Measurements from ENCODE around the gene KCNT1.
"Not testable (repeated sequence)": the region's sequence is repeated elsewhere in the genome, so short reads cannot be mapped to it uniquely, and the experiment has no call there.

KCNT1 gene

GRCh38 chr9:135701959-135702721, at the start of gene KCNT1:
TSS of gene KCNT1 (plus strand) at chr9:135702185. CDS start at chr9:135702259, 74 bp downstream.
- DNase-seq (ENCODE audit: low spot score) = peak; percentile 37

- no peak for DNase-seq (ENCODE audit: low spot score)
Measured at GRCh38 chr9:135655317-135655716, 46.7 kb upstream of the KCNT1 start.

DNA sequence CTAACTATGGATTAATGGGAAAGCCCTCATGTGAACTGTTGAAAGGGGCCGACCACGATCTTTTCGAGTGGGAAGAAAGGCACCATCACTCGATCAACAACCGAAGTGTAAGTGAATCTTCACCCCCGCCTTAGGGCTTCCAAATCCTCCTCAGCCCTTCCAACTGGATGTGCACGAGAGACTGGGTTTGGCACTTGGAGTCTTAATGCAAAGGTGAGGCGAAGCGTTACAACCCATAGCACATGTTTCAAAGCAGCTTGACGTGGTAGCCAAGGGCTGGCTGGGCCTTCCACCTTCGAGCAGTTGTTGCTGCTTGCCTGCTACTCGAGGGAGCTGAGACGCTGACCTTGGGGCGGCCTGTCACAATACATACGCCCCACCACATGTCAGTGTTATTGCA, 44.6 kb upstream of the KCNT1 start:
- DNase-seq (ENCODE audit: low spot score) = no peak

DNA sequence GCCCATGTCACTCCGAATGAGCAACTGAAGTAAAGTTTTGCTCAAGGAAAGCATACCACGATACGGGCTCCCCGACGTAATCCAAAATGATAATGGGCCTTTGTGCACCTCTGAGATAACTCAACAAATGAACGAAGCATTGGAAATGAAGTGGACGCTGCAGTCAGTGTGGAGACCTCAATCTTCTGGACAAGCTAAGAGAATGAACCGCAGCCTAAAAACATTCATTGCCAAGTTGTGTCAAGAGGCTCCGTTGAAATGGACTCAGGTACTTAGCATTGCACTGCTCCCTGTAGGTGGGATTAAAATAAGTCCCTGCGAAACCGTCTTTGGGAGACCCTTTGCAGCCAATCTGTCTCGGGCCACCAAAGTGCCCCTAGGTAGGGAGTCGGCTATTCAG, 42.7 kb upstream of the KCNT1 start:
- no peak for DNase-seq (ENCODE audit: low spot score)

- DNase-seq (ENCODE audit: low spot score) = no peak
Measured at GRCh38 chr9:135660407-135660806, 41.6 kb upstream of the KCNT1 start.

DNA sequence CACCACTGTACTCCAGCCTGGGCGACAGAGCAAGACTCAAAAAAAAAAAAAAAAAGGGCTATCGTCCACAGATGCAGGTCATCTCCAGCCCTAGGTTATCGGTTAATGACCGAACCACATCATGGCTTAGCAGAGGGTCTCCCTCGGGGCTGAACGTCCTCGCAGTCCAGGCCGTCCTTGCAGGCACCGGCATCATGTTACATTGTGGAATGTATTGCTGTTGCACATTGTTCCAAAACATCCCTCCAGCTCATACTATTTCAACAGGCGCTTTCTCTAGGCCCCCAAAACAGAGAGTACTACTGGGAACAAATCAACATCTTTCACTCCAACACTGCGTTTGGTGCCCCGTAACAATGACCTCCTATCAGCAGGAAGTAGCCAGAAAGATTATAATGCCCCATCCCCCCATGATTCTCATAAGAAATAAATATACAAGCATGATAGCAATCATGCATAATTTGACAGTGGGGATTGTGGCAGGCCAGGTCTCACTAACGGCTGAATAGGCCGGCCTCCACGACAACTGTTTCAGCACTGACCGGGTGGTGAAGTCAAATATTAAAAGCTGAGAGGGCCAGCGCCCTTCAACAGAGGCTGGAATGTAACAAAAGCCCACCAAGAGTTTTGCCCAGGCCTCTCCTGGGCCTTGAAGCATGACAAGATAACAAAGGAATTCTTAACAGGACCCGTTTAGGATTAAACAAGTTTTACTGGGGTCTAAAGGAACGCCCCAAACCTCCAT, 40.0 kb upstream of the KCNT1 start:
- DNase-seq (ENCODE audit: low spot score) = no peak

- DNase-seq (ENCODE audit: low spot score) = no peak
Measured at GRCh38 chr9:135662758-135663450, 39.1 kb upstream of the KCNT1 start, which contains the start of gene LCN9. TSS of gene LCN9 (plus strand) at chr9:135663309. CDS start at chr9:135663322, 13 bp downstream.

DNA sequence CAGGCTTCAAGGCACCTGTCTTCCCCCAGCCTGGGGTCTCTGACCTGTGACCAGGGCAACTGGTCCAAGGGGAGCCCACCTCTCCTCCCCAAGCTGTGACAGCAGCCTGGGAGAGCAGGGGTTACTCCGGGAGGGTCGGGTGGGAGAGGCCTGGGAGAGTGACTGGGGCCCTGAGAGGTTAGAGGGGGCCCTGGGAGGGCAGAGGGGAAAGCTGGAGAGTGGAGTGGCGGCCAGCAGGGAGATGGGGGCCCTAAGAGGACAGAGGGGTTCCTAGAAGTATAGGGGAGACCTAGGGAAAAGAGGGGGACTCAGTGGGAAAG, 38.6 kb upstream of the KCNT1 start:
- DNase-seq (ENCODE audit: low spot score) = no peak

GRCh38 chr9:135663857-135664256, 38.1 kb upstream of the KCNT1 start:
- DNase-seq (ENCODE audit: low spot score) = no peak

- DNase-seq (ENCODE audit: low spot score) = no peak
Measured at GRCh38 chr9:135664266-135664665, 37.7 kb upstream of the KCNT1 start.

- DNase-seq (ENCODE audit: low spot score) = no peak
Measured at GRCh38 chr9:135664801-135665794, 36.9 kb upstream of the KCNT1 start.

DNA sequence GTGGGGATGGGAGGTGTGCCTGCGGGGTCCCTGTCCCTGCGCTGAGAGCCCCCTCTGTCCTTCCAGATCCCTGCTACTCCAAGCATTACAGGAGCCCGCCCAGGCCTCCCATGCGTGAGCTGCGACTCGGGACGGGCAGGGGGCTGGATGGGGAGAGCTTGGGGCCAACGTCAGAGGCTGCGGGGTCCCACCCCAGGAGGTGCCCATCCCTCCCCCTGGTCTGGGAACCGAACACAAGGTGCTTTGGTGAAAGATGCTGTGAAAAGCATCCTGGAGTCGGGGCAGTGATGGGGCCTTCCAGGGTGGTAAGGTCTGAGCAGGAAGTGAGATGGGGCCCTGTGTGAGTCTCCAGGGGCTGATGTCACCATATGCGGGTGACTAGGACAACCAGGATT, 36.2 kb upstream of the KCNT1 start:
- no peak for DNase-seq (ENCODE audit: low spot score)

DNA sequence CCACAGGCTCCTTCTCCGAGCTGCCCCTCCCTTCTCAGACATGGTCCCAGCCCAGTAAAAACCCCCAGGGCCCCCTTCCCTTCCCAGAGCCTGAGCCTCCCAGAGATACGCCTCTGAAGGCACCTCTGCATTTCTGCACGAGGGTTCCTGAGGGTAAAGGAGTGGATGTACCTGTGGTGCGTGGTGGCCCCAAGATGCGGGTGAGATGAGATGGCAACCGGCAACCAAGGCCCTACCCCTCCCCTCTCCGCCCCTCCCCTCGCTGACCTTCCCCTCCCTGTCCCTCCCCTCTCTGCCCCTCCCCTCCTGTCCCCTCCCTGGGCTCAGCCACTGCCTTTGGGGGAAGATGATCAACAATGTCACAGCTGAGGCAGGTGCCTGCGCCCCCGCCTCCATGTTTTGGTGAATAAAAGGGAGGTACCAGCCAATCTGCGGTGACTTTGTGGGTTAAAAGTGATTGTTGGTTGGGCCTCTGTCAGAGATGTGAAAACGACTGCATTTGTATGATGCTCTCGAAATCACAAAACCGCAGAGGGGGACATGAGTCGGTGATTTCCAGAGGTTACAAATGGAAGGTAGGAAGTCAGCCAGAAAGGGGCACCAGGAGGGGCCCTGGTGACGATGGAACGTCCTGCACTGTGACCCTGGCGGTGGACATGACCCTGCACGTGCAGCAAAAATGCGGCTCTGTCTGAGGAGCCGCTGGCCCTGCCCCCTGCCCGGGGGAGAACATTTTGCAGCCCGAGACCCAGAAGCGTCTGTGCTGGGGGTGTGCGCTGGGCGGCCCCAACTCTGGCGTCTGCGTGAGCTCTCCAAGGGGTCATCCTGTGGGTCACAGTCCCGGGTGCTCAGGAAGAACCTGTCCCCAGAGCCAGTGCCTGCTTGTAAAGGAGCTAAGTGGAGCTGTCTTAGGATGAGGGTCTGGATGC, 35.2 kb upstream of the KCNT1 start:
- no peak for DNase-seq (ENCODE audit: low spot score)

DNA sequence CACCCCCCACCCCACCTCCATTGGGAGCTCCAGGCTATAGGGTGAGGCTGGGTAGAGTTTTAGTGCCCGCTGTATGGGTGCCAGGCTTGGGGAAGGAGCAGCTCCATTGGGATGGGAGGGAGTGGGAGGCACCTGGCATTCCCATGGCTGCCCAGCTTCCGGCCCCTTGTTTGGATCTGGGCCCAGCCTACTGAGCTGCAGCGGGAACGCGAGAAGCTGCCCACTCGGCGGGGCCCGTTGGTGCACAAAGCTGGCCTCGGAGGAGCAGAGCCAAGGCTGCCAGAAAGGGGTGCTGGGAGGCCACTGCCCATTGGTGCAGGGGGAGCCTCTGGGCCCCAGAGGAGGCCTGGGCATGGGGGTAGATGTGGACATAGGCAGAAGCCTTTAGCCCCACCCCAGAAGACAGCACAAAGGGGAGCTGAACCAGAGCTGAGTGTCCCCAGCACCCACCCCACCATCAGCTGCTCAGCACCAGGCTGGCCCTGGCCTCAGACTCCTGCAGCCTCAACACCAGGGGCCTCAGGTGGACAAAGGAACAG, 34.5 kb upstream of the KCNT1 start:
- no peak for DNase-seq (ENCODE audit: low spot score)

DNA sequence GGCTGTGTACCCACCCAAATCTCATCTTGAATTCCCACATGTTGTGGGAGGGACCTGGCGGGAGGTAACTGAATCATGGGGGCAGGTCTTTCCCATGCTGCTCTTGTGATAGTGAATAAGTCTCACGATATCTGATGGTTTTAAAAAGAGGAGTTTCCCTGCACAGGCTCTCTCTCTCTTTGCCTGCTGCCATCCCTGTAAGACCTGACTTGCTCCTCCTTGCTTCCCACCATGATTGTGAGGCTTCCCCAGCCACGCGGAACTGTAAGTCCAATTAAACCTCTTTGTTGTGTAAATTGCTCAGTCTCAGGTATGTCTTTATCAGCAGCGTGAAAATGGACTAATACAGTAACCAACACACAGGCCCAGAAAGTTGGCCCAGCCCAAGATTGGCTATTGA, 33.0 kb upstream of the KCNT1 start:
- DNase-seq (ENCODE audit: low spot score) = not testable (repeated sequence)

DNA sequence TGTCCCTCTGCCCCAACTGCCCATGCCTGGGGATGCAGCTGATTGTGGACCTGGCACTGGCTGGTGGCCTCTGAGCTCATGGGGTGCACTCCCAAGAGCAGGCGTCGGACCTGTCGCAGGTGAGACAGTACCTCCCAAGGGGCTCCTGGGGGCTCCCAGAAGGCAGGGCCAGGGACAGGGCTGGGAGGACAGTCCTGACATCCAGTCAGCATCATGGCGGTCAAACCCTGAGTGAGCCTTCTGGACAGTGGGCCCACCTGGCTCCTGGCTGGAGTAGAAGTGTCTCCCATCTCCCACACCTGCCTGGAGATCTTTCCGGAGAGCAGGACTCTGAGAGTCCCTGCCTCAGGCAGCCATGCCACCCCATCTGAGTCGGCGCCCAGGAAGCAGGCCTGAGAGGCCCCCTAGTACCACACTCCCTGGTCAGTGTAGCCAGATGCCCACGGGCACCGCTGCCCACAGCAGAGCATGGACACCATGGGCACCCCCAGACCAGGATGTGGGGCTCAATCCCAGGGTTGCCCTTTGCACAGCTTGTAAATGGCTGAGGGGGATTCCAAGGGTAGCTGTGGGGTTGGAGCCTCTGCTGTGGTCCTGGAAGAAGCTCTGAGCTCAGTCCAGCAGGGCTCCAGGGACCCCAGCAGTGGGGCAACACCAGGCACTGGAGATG, 32.2 kb upstream of the KCNT1 start:
- DNase-seq (ENCODE audit: low spot score) = no peak

GRCh38 chr9:135670721-135671590, 31.0 kb upstream of the KCNT1 start:
- DNase-seq (ENCODE audit: low spot score) = no peak

DNA sequence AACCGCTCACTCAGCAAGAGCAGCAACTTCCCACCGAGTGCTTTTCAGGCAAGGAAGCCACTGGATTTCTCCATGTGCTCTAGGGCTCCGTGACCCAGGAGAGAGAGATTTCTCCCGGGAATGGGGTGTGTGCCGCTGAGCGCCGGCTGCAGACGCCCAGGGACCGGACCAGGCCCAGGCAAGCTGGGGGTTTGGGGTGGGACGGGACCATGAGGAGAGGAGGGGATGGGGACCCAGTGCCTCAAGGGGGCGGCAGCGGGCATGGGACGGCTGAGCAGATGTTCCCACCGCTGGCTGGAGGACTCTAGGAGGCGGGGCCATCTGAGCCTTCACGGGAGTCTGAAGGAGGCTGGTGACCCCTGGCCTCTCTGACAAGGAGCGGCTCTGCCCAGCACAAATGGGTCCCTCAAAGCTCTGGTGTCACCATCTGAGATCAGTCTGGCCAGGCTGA, 30.4 kb upstream of the KCNT1 start:
- DNase-seq (ENCODE audit: low spot score) = no peak

GRCh38 chr9:135672786-135673185, 29.2 kb upstream of the KCNT1 start:
- not testable (repeated sequence) for DNase-seq (ENCODE audit: low spot score)
